Loucy (cell line): ENCODE measurements around the gene CCDC9B.

Source experiments
- CTCF ChIP-seq: fragments of 200-600 bp; sonication (generic); conservative IDR thresholded peaks from 2 replicates; pipeline ENCODE4 v1.5.1; 2014; ENCODE audit warnings: mild to moderate bottlenecking, antibody characterized with exemption, low read length
- EZH2phosphoT487 ChIP-seq: fragments of 200-600 bp; IDR thresholded peaks from 2 replicates; pipeline ENCODE4 v1.6.1; 2018; ENCODE audit warnings: antibody characterized with exemption, mild to moderate bottlenecking, moderate library complexity, borderline replicate concordance

GRCh38 chr15:40342416-40343320 lies 1.9 kb upstream of the CCDC9B start:
- TF ChIP-seq CTCF (no peak), EZH2phosphoT487 (no peak)
